ENCODE data around the gene RRAS.

RRAS gene

GRCh38 chr19:49594993-49595818 lies 44.7 kb downstream of the RRAS start:
- DNase-seq (ENCODE audit: low read depth in 2 of 2), result no peak

- no peak for DNase-seq (ENCODE audit: low read depth in 2 of 2)
Measured at GRCh38 chr19:49594157-49594992, 45.6 kb downstream of the RRAS start.

GRCh38 chr19:49593233-49594113 lies 46.5 kb downstream of the RRAS start:
- DNase-seq (ENCODE audit: low read depth in 2 of 2), result peak; percentile 89 to 95

GRCh38 chr19:49592486-49593232 lies 47.3 kb downstream of the RRAS start:
- no peak for DNase-seq (ENCODE audit: low read depth in 2 of 2)

GRCh38 chr19:49591731-49592485 lies 48.0 kb downstream of the RRAS start:
- DNase-seq (ENCODE audit: low read depth in 2 of 2), result peak in 1 of 2 donors; percentile 38

- DNase-seq (ENCODE audit: low read depth in 2 of 2), result peak; percentile 49
Measured at GRCh38 chr19:49590971-49591730, 48.8 kb downstream of the RRAS start, which contains the start of gene PRR12. TSS of gene PRR12 (plus strand) at chr19:49591182. CDS start at chr19:49591655, 473 bp downstream.

- peak; percentile 92 to 93 for DNase-seq (ENCODE audit: low read depth in 2 of 2)
Measured at GRCh38 chr19:49590071-49590970, 49.6 kb downstream of the RRAS start.

- DNase-seq (ENCODE audit: low read depth in 2 of 2), result no peak
Measured at GRCh38 chr19:49589502-49589905, 50.4 kb downstream of the RRAS start.

GRCh38 chr19:49588365-49589122 lies 51.4 kb downstream of the RRAS start:
- DNase-seq (ENCODE audit: low read depth in 2 of 2), result peak in 1 of 2 donors; percentile 47

- no peak for DNase-seq (ENCODE audit: low read depth in 2 of 2)
Measured at GRCh38 chr19:49587227-49587626, 52.7 kb downstream of the RRAS start.
